Liver (tissue), 9 donors: ENCODE data around the gene CBFB. TPM values are rescaled to one million over a fixed set of nuclear protein-coding genes. Genes with fewer than 3 reads are reported as not detected.
A peak's percentile ranks its signal among the peaks of the same experiment; 100 is the strongest.

Experiments
- DNase-seq: peaks from one replicate; pipeline ENCODE4 v3.0.0-alpha.2; 2017; ENCODE audit warnings: low spot score
- H3K27ac ChIP-seq, 2 donors: one replicate each; pipeline ENCODE4 v1.7.0; 2013; ENCODE audit warnings: inconsistent platforms in 2 of 2, low read length in 2 of 2, control low read depth in 1 of 2, low read depth in 1 of 2, mild to moderate bottlenecking in 1 of 2
- H3K27me3 ChIP-seq, 4 donors: one replicate each; pipeline versions ENCODE4 v1.6.1 to v1.7.0; 2013; ENCODE audit warnings: low read length in 3 of 4, inconsistent platforms in 1 of 4, mild to moderate bottlenecking in 1 of 4, moderate library complexity in 1 of 4; ENCODE audit not compliant: control insufficient read depth in 4 of 4, insufficient read depth in 4 of 4
- H3K36me3 ChIP-seq, 4 donors: one replicate each; pipeline versions ENCODE4 v1.6.1 to v1.7.0; 2013; ENCODE audit warnings: low read length in 3 of 4, mild to moderate bottlenecking in 3 of 4, low read depth in 1 of 4, moderate library complexity in 1 of 4; ENCODE audit not compliant: control insufficient read depth in 4 of 4, insufficient read depth in 3 of 4
- H3K4me1 ChIP-seq, 4 donors: one replicate each; pipeline versions ENCODE4 v1.6.1 to v1.7.0; 2013; ENCODE audit warnings: low read length in 3 of 4, mild to moderate bottlenecking in 3 of 4, moderate library complexity in 1 of 4; ENCODE audit not compliant: control insufficient read depth in 4 of 4, insufficient read depth in 4 of 4
- H3K4me3 ChIP-seq, 3 donors: one replicate each; pipeline versions ENCODE4 v1.6.1 to v1.7.0; 2013; ENCODE audit warnings: low read length in 3 of 3, control low read depth in 1 of 3, low read depth in 1 of 3, mild to moderate bottlenecking in 1 of 3
- H3K9ac ChIP-seq, 2 donors: one replicate each; pipeline ENCODE4 v1.7.0; 2013; ENCODE audit warnings: low read length in 2 of 2, mild to moderate bottlenecking in 2 of 2, moderate library complexity in 2 of 2, control low read depth in 1 of 2, low read depth in 1 of 2
- H3K9me3 ChIP-seq, 4 donors: one replicate each; pipeline versions ENCODE4 v1.6.1 to v1.7.0; 2013; ENCODE audit warnings: low read length in 3 of 4; ENCODE audit not compliant: control insufficient read depth in 4 of 4
- EGR1 ChIP-seq, 2 donors: IDR thresholded peaks; 2 replicates each; pipeline ENCODE4 v1.6.1; 2016 to 2018; ENCODE audit warnings: antibody characterized with exemption in 2 of 2, low read depth in 2 of 2
- FOXA1 ChIP-seq: IDR thresholded peaks from 2 replicates; pipeline ENCODE4 v1.6.1; 2016; ENCODE audit warnings: antibody characterized with exemption
- FOXA2 ChIP-seq: IDR thresholded peaks from 2 replicates; pipeline ENCODE4 v1.6.1; 2016; ENCODE audit warnings: antibody characterized with exemption
- HNF4A ChIP-seq, 2 donors: conservative IDR thresholded peaks; 2 replicates each; pipeline ENCODE4 v1.6.1; 2016; ENCODE audit warnings: antibody characterized with exemption in 2 of 2, mild to moderate bottlenecking in 2 of 2
- HNF4G ChIP-seq: IDR thresholded peaks from 2 replicates; pipeline ENCODE4 v1.6.1; 2016; ENCODE audit warnings: antibody characterized with exemption
- JUND ChIP-seq, 2 donors: IDR thresholded peaks; 2 replicates each; pipeline ENCODE4 v1.6.1; 2016; ENCODE audit warnings: antibody characterized with exemption in 2 of 2
- MAX ChIP-seq: IDR thresholded peaks from 2 replicates; pipeline ENCODE4 v1.6.1; 2016; ENCODE audit warnings: antibody characterized with exemption
- NR2F2 ChIP-seq: IDR thresholded peaks from 2 replicates; pipeline ENCODE4 v1.6.1; 2016; ENCODE audit warnings: antibody characterized with exemption
- RAD21 ChIP-seq, 2 donors: IDR thresholded peaks; 2 replicates each; pipeline ENCODE4 v1.6.1; 2016; ENCODE audit warnings: antibody characterized with exemption in 2 of 2, mild to moderate bottlenecking in 2 of 2
- REST ChIP-seq: IDR thresholded peaks from 2 replicates; pipeline ENCODE4 v1.6.1; 2016; ENCODE audit warnings: antibody characterized with exemption, mild to moderate bottlenecking
- RXRA ChIP-seq, 2 donors: IDR thresholded peaks; 2 replicates each; pipeline ENCODE4 v1.6.1; 2017 to 2018; ENCODE audit warnings: antibody characterized with exemption in 2 of 2, mild to moderate bottlenecking in 1 of 2
- SP1 ChIP-seq: IDR thresholded peaks from 2 replicates; pipeline ENCODE4 v1.6.1; 2018; ENCODE audit warnings: antibody characterized with exemption, mild to moderate bottlenecking
- TAF1 ChIP-seq: conservative IDR thresholded peaks from 2 replicates; pipeline ENCODE4 v1.6.1; 2016; ENCODE audit warnings: antibody characterized with exemption, mild to moderate bottlenecking
- YY1 ChIP-seq: IDR thresholded peaks from 2 replicates; pipeline ENCODE4 v1.6.1; 2016; ENCODE audit warnings: antibody characterized with exemption, mild to moderate bottlenecking
- ZBTB33 ChIP-seq: IDR thresholded peaks from 2 replicates; pipeline ENCODE4 v1.6.1; 2016; ENCODE audit warnings: antibody characterized with exemption
- WGBS: extraction: QIAGEN DNeasy Blood & Tissue Kit; methylation state at CpG from one replicate; pipeline ENCODE4 v1.1.7; 2013; 5-methylcytosine and 5-hydroxymethylcytosine counted together
- polyA plus RNA-seq, 2 donors: library from polyadenylated mRNA; stranded (reverse) in 1 of 2; unstranded in 1 of 2; fragments of 200-250 nt in 1 of 2; fragments of >200 nt in 1 of 2; fragmentation: Nextera tagmentation in 1 of 2; extraction: Ambion mirVana in 1 of 2; gene quantifications; one replicate each; pipeline versions ENCODE4 v1.2.1 to v1.2.3, GENCODE V29; 2013 to 2015
- total RNA-seq, 2 donors: library from RNA; depleted of rRNA; stranded (reverse); fragments of >200 nt; gene quantifications; one replicate each; pipeline ENCODE4 v1.2.3, GENCODE V29; 2014
- TF ChIP-seq, protein P1 (sequence below): IDR thresholded peaks from 2 replicates; pipeline ENCODE4 v1.6.1; 2016; ENCODE audit warnings: antibody characterized with exemption
- TF ChIP-seq, protein P2 (sequence below): fragments of 150-350 bp; IDR thresholded peaks from 2 replicates; pipeline ENCODE4 v1.5.1; 2017; ENCODE audit warnings: improper control_type of control experiment, low read depth, low read length; ENCODE audit not compliant: missing input control
- donor health status: healthy.
- donor health status: healthy.
- donor health status: healthy.
- donor health status: healthy.
- donor health status: healthy.

CBFB gene
- total and polyA plus RNA-seq, 4 donors: 6.8 to 19.3 (median 11.2) TPM

DNA sequence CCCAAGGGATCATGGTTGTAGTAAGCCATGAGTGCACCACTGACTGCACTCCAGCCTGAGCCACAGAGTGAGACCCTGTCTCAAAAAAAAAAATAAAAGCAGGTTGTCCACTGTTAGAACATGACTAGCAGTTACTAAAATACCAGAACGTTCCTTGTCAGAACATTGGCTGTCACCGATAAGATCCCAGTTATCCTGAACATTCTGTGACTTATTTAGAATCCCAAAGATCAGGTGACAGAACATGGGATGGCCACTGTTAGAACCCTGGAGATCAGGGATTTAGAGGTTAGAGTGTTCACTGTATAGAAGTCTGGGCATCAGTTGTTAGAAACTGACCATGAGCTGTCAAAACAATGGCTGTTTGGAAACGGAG is 32.0 kb upstream of the CBFB start:
- Histone ChIP-seq H3K4me1 (peaks cover 9 to 21% (median 14%) of the 10 kb centered on the region in 4 donors), H3K9me3 (no peaks in the 10 kb centered on the region), H3K9ac (peak overlapping the region in 1 of 2 donors; percentile 59), H3K36me3 (no peaks in the 10 kb centered on the region), H3K4me3 (no peak overlapping the region), H3K27ac (peak overlapping the region; percentile 85 to 96), H3K27me3 (no peaks in the 10 kb centered on the region)
- no peak for DNase-seq
- TF ChIP-seq EGR1 (IDR thresholded peaks at IDR 0.05; ENCODE audit: low read depth in 2 of 2) (no peak), FOXA1 (no peak), HNF4G (no peak), SP1 (no peak), RAD21 (IDR thresholded peaks at IDR 0.05) (no peak), RXRA (IDR thresholded peaks at IDR 0.05) (no peak)
- TF ChIP-seq, protein P1, sequence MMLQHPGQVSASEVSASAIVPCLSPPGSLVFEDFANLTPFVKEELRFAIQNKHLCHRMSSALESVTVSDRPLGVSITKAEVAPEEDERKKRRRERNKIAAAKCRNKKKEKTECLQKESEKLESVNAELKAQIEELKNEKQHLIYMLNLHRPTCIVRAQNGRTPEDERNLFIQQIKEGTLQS: no peak
- TF ChIP-seq, protein P2, sequence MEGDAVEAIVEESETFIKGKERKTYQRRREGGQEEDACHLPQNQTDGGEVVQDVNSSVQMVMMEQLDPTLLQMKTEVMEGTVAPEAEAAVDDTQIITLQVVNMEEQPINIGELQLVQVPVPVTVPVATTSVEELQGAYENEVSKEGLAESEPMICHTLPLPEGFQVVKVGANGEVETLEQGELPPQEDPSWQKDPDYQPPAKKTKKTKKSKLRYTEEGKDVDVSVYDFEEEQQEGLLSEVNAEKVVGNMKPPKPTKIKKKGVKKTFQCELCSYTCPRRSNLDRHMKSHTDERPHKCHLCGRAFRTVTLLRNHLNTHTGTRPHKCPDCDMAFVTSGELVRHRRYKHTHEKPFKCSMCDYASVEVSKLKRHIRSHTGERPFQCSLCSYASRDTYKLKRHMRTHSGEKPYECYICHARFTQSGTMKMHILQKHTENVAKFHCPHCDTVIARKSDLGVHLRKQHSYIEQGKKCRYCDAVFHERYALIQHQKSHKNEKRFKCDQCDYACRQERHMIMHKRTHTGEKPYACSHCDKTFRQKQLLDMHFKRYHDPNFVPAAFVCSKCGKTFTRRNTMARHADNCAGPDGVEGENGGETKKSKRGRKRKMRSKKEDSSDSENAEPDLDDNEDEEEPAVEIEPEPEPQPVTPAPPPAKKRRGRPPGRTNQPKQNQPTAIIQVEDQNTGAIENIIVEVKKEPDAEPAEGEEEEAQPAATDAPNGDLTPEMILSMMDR: no peak
- 61% methylated on average over 3 of the region's 3 CpGs for WGBS

- Histone ChIP-seq H3K9ac (no peak overlapping the region), H3K4me3 (peak overlapping the region; percentile 17 to 50 (median 46)), H3K27ac (peak overlapping the region in 1 of 2 donors; percentile 53), H3K4me1 (peaks cover 9 to 19% (median 14%) of the 10 kb centered on the region in 4 donors), H3K36me3 (no peaks in the 10 kb centered on the region), H3K9me3 (no peaks in the 10 kb centered on the region), H3K27me3 (no peaks in the 10 kb centered on the region)
- peak; percentile 58 for DNase-seq
- TF ChIP-seq, protein P2: no peak
- TF ChIP-seq RXRA (IDR thresholded peaks at IDR 0.05) (no peak), ZBTB33 (no peak), HNF4G (no peak), FOXA1 (no peak), RAD21 (IDR thresholded peaks at IDR 0.05) (no peak), JUND (IDR thresholded peaks at IDR 0.05) (no peak), NR2F2 (no peak), EGR1 (IDR thresholded peaks at IDR 0.05; ENCODE audit: low read depth in 2 of 2) (no peak), SP1 (no peak), TAF1 (no peak), REST (no peak), YY1 (no peak), HNF4A (conservative IDR thresholded peaks at IDR 0.05) (no peak), MAX (no peak), FOXA2 (no peak)
- TF ChIP-seq, protein P1: no peak
- 21% methylated on average over 89 of the region's 89 CpGs for WGBS
Measured at GRCh38 chr16:67000384-67001351, 28.3 kb upstream of the CBFB start.
